Activated naive CD8-positive, alpha-beta T cell treated with anti-CD3 and anti-CD28 coated beads for 36 hours (primary cell): ENCODE results near the gene BLOC1S5. TPM values are rescaled to one million over a fixed set of nuclear protein-coding genes. Genes with fewer than 3 reads are reported as not detected.
"Not testable (repeated sequence)": the region's sequence is repeated elsewhere in the genome, so short reads cannot be mapped to it uniquely, and the experiment has no call there.

ENCODE experiments used
- DNase-seq: peaks from one replicate; pipeline ENCODE4 v3.0.0; 2021
- H3K27ac Mint-ChIP-seq: one replicate; pipeline ENCODE4 v1.8.0; 2022; ENCODE audit warnings: mild to moderate bottlenecking, moderate library complexity, mixed read lengths
- H3K27me3 Mint-ChIP-seq: one replicate; pipeline ENCODE4 v1.8.0; 2022; ENCODE audit warnings: mild to moderate bottlenecking, mixed read lengths
- H3K36me3 Mint-ChIP-seq: one replicate; pipeline ENCODE4 v1.8.0; 2021; ENCODE audit warnings: mild to moderate bottlenecking, mixed read lengths
- H3K4me1 Mint-ChIP-seq: one replicate; pipeline ENCODE4 v1.8.0; 2021; ENCODE audit warnings: mixed read lengths
- H3K4me3 Mint-ChIP-seq: one replicate; pipeline ENCODE4 v1.8.0; 2022; ENCODE audit warnings: mild to moderate bottlenecking, moderate library complexity, mixed read lengths
- H3K9me3 Mint-ChIP-seq: one replicate; pipeline ENCODE4 v1.8.0; 2022; ENCODE audit warnings: mixed read lengths
- total RNA-seq, 2 experiments: library from RNA; stranded (reverse); gene quantifications; one replicate each; pipeline ENCODE4 v1.2.3, GENCODE V29; 2021

BLOC1S5 gene
- total RNA-seq, 2 experiments from 2014 or later = 20.5 to 24.4 TPM

DNA sequence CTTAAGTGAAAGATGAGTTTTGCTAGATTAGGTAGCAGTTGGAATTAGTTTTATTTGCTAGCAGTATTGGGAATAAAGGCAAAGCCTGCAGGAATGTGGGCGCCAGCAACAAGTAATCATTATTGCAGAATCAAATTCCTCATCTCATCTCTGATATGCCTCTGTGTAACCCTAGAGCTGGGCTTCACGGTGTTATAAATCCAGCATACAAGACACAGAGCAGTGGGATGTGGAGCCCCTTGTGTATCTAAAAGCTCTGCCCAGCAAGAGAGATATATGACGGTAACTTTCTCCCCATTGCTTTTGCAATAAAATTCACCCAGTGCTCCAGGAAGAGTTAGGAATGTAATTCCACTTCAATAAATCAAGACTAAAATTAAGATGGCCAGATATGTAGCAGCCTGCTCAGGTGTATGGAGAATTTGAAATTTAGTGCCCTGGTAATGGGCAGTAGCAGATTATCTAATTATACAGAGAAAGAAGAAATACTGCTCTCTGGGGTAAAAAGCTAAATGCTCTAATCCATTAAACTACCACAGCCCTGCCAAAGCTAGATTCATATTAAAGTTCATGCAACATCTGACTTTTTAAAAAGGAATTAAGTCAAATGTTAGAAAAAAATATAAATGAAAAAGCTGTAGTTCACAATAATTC is 5.6 kb upstream of the BLOC1S5 start:
- Mint-ChIP-seq H3K36me3 (peaks cover 7% of the 10 kb centered on the region), H3K27ac (no peak overlapping the region), H3K4me3 (no peak overlapping the region), H3K4me1 (peaks cover 13% of the 10 kb centered on the region), H3K27me3 (no peaks in the 10 kb centered on the region), H3K9me3 (no peaks in the 10 kb centered on the region)
- DNase-seq = no peak

DNA sequence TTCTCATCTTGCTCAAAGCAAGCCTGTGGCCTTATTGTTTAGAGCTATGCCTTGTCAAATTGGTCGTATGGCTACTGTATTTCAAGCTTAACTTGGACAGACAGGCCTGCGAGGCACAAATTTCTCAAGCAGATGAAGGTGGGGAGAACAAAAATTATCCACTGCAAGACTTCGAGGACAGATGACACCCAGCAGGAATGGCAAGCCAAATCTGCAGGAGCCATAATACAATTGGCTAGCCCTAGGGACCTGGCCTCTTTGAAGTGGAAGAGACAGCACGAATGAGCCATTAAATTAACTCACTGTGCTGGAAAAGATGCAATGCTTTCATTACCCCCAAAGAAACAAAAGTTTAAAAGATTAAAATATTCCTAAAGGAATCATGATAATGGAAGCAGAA is 5.0 kb upstream of the BLOC1S5 start:
- H3K27me3 Mint-ChIP-seq = no peaks in the 10 kb centered on the region
- no peak for DNase-seq
- H3K27ac Mint-ChIP-seq = no peak overlapping the region
- H3K4me1 Mint-ChIP-seq = peaks cover 17% of the 10 kb centered on the region
- no peak overlapping the region for H3K4me3 Mint-ChIP-seq
- peaks cover 5% of the 10 kb centered on the region for H3K36me3 Mint-ChIP-seq
- no peaks in the 10 kb centered on the region for H3K9me3 Mint-ChIP-seq

- H3K36me3 Mint-ChIP-seq = peaks cover 4% of the 10 kb centered on the region
- DNase-seq = no peak
- H3K4me1 Mint-ChIP-seq = peaks cover 27% of the 10 kb centered on the region
- no peak overlapping the region for H3K4me3 Mint-ChIP-seq
- no peaks in the 10 kb centered on the region for H3K27me3 Mint-ChIP-seq
- H3K27ac Mint-ChIP-seq = no peak overlapping the region
- H3K9me3 Mint-ChIP-seq = no peaks in the 10 kb centered on the region
Measured at GRCh38 chr6:8066108-8066507, 1.9 kb upstream of the BLOC1S5 start.

DNA sequence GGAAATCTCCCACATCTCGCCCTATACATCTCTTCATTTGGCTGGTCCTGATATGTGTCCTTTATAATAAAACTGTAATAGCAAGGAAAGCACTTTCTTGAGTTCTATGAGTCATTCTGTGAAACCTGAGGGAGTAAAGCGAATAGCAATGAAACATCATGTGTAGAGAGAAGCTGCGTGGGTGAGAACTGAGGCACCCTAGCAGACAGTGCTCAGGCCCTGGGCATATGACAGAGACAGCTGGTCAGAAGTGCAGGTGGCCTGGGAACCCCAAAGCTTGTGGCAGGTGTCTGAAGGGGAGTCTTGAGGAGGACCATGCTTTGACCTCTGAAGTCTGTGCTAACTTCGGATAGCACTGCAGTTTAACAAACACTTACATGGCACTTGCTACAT is 1.3 kb upstream of the BLOC1S5 start:
- H3K4me3 Mint-ChIP-seq = peak overlapping the region; percentile 30

GRCh38 chr6:8064638-8065518 is 689 bp upstream of the BLOC1S5 start:
- H3K36me3 Mint-ChIP-seq = peaks cover 6% of the 10 kb centered on the region
- peak; percentile 4 for DNase-seq
- peaks cover 27% of the 10 kb centered on the region for H3K4me1 Mint-ChIP-seq
- peak overlapping the region; percentile 95 for H3K4me3 Mint-ChIP-seq
- H3K9me3 Mint-ChIP-seq = no peaks in the 10 kb centered on the region
- peak overlapping the region; percentile 96 for H3K27ac Mint-ChIP-seq
- H3K27me3 Mint-ChIP-seq = no peaks in the 10 kb centered on the region

More for the DNA sequence above, 1.3 kb upstream of the BLOC1S5 start:
- Mint-ChIP-seq H3K36me3 (peaks cover 3% of the 10 kb centered on the region), H3K27ac (peak overlapping the region; percentile 96), H3K27me3 (no peaks in the 10 kb centered on the region), H3K9me3 (no peaks in the 10 kb centered on the region), H3K4me1 (peaks cover 27% of the 10 kb centered on the region)
- peak; percentile 39 for DNase-seq

DNA sequence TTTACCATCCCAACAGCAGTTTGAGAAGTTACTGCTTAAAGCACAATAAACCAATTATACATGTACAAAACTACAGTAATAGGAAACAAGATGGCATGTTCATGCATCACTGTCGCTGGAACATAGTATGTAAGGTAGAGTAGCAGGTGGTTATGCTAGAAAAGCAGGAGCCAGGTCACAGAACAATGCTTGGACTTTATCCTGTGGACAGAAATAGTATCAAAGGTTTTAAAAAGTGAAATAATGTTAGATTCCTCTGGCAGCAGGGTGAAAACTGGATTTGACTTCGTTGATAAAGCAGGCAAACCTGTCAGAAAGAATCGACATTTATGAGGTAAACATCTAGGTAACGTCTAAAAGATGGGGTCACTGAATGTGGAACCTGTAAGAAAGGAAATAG is 2.5 kb downstream of the BLOC1S5 start:
- Mint-ChIP-seq H3K36me3 (peaks cover 13% of the 10 kb centered on the region), H3K27ac (no peak overlapping the region), H3K4me3 (no peak overlapping the region), H3K27me3 (no peaks in the 10 kb centered on the region), H3K4me1 (peaks cover 32% of the 10 kb centered on the region), H3K9me3 (no peaks in the 10 kb centered on the region)
- no peak for DNase-seq

DNA sequence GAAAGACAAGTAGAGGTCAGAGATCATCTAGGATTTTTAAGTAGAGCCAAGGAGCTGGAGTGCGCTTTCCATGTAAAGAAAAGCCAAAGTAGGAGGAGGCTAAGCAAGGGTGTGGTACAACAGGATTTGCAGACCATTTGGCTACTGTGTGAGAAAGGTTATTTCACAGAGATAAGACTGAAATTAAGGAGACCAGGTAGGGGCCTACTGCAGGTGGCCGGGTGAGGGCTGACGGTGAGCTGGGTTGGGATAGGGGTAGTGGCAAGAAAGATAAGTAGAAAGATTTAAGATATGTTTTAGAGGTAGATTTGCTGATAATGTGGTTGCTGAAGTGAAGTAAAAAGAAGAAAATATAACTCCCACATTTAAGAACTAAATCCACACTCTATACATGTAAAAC is 3.8 kb downstream of the BLOC1S5 start:
- Mint-ChIP-seq H3K9me3 (no peaks in the 10 kb centered on the region), H3K4me1 (peaks cover 25% of the 10 kb centered on the region), H3K27ac (no peak overlapping the region), H3K4me3 (no peak overlapping the region), H3K36me3 (peaks cover 17% of the 10 kb centered on the region), H3K27me3 (no peaks in the 10 kb centered on the region)
- no peak for DNase-seq

- Mint-ChIP-seq H3K4me3 (no peak overlapping the region), H3K27me3 (no peaks in the 10 kb centered on the region), H3K36me3 (peaks cover 24% of the 10 kb centered on the region), H3K9me3 (no peaks in the 10 kb centered on the region), H3K4me1 (peaks cover 15% of the 10 kb centered on the region), H3K27ac (no peak overlapping the region)
- DNase-seq = no peak
Measured at GRCh38 chr6:8059129-8059528, 5.1 kb downstream of the BLOC1S5 start.

GRCh38 chr6:8057793-8058192 is 6.4 kb downstream of the BLOC1S5 start:
- H3K36me3 Mint-ChIP-seq = peaks cover 26% of the 10 kb centered on the region
- H3K4me3 Mint-ChIP-seq = no peak overlapping the region
- DNase-seq = no peak
- no peaks in the 10 kb centered on the region for H3K27me3 Mint-ChIP-seq
- no peaks in the 10 kb centered on the region for H3K9me3 Mint-ChIP-seq
- H3K27ac Mint-ChIP-seq = no peak overlapping the region
- H3K4me1 Mint-ChIP-seq = peaks cover 14% of the 10 kb centered on the region

DNA sequence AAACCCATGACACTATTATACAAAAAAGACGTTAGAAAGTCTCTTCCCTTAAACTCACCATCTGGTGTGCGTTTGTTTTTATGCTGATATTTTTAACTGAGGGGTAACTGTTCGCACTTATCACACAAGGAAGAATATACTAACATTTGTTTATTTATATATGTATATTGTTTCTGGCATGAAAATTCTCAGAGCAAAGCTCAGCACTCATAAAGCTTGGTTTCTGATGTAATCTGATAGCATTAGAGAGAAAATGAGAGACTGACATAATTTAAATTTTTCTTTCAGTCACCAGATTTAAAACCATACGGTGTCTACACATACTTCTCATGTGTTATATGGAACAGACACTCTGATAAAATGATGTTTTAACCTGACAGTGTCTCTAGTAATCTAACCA is 6.9 kb downstream of the BLOC1S5 start:
- Mint-ChIP-seq H3K27ac (no peak overlapping the region), H3K9me3 (no peaks in the 10 kb centered on the region)
- DNase-seq = no peak

GRCh38 chr6:8054276-8054675 is 9.9 kb downstream of the BLOC1S5 start:
- no peak for DNase-seq
- Mint-ChIP-seq H3K9me3 (peaks cover 2% of the 10 kb centered on the region), H3K27me3 (no peaks in the 10 kb centered on the region), H3K36me3 (peaks cover 43% of the 10 kb centered on the region), H3K4me3 (no peak overlapping the region), H3K4me1 (peaks cover 12% of the 10 kb centered on the region), H3K27ac (no peak overlapping the region)

More for the DNA sequence above, 6.9 kb downstream of the BLOC1S5 start:
- Mint-ChIP-seq H3K4me1 (peaks cover 9% of the 10 kb centered on the region), H3K4me3 (no peak overlapping the region), H3K36me3 (peaks cover 31% of the 10 kb centered on the region), H3K27me3 (no peaks in the 10 kb centered on the region)

DNA sequence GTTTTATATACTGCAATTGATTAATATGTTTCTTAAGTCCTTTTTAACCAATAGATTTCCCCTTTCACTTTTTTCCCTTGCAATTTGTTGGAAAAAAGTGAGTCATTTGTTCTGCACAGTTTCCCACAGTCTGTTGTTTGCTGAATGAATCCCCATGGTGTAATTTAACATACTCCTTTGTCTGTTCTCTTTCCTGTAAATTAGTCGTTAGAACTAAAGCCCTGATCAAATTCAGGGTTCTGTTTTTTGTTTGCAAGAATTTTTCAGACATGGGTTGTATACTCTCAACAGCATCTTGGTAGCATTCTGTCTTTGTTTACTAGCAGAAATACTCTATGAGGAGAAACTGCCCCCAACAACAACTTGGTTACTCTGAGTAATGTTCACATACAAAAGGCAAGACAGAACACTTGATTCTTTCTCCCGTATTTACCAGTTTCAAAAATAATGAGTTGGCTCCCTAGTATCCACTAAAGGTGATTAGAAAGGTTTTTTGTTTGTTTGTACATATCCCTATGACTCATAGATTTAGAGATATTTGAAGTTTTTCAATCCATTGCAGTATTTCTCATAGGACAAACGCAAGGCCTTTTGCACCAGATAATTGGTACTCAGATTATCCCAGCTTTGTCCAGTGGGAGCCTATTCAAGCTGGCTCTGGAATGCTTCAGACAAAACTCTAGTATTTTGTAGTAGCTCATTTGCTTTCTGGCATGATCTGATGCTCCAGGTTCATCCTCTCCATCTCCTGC is 16.5 kb downstream of the BLOC1S5 start:
- Mint-ChIP-seq H3K9me3 (peaks cover 19% of the 10 kb centered on the region), H3K4me1 (peaks cover 12% of the 10 kb centered on the region), H3K4me3 (no peak overlapping the region), H3K27me3 (no peaks in the 10 kb centered on the region), H3K27ac (no peak overlapping the region), H3K36me3 (peaks cover 75% of the 10 kb centered on the region)
- no peak for DNase-seq

DNA sequence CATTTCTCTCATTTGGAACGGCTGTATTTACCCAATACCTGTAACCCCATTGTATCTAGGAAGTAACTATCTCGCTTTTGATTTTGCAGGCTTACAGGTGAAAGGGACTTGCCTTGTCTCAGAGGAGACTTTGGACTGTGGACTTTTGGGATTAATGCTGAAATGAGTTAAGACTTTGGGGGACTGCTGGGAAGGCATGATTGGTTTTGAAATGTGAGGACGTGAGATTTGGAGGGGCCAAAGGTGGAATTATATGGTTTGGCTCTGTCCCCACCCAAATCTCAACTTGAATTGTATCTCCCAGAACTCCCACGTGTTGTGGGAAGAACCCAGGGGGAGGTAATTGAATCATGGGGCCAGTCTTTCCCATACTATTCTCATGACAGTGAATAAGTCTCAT is 18.4 kb downstream of the BLOC1S5 start:
- not testable (repeated sequence) for H3K27me3 Mint-ChIP-seq, H3K4me3 Mint-ChIP-seq, DNase-seq, H3K27ac Mint-ChIP-seq
- Mint-ChIP-seq H3K9me3 (peaks cover 19% of the 10 kb centered on the region), H3K36me3 (peaks cover 64% of the 10 kb centered on the region), H3K4me1 (peaks cover 11% of the 10 kb centered on the region)

DNA sequence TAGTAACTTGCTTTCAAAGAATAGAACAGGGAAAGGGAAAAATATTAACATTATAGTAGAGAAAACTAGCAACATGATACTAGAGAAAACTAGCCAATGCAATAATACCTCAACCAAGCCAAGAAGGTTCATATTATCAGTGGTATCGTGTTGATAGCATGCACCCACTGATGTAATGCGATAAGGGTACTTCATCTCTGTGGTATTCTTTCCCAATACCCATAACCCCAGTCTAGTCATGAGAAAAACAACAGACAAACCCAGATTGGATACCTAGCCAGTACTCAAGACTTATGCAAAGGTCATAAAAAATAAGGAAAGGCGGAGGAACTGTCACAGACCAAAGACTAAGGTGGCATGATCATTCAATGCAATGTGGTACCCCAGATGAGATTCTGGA is 21.0 kb downstream of the BLOC1S5 start:
- peaks cover 71% of the 10 kb centered on the region for H3K36me3 Mint-ChIP-seq
- no peak overlapping the region for H3K4me3 Mint-ChIP-seq
- peaks cover 8% of the 10 kb centered on the region for H3K4me1 Mint-ChIP-seq
- peaks cover 23% of the 10 kb centered on the region for H3K9me3 Mint-ChIP-seq
- no peaks in the 10 kb centered on the region for H3K27me3 Mint-ChIP-seq
- H3K27ac Mint-ChIP-seq = no peak overlapping the region
- DNase-seq = no peak

DNA sequence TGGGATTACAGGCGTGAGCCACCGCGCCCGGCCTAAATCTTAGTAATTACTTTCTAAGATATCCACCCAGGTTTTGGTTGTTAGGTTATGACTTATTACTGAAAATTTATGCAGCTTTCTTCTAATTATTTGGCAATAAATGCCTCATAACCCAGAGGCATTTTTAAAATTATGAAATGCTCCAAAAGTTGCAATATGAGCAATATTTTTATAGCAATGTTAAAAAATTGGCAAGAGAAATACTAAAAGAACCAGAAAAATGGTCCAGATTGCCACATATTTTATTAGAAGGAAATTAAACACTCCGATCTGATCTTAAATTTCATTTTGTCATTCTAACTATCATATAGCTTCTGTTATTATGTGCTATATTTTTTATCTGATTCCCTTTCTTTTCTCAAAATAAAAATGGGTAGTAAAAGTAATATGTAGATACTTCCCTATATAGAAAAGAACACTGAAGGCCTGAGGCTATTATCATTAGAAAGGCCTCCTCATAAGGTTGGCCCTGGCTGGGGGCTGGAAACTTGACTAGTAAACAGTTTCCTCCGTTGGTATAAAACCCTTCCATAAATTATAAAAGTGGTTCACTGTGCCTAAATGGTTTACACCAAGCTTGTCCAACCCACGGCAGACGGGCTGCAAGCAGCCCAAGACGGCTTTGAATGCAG is 22.1 kb downstream of the BLOC1S5 start:
- no peak for DNase-seq
- H3K9me3 Mint-ChIP-seq = peaks cover 21% of the 10 kb centered on the region
- H3K27me3 Mint-ChIP-seq = no peaks in the 10 kb centered on the region
- no peak overlapping the region for H3K27ac Mint-ChIP-seq
- peaks cover 5% of the 10 kb centered on the region for H3K4me1 Mint-ChIP-seq
- H3K4me3 Mint-ChIP-seq = no peak overlapping the region
- peaks cover 70% of the 10 kb centered on the region for H3K36me3 Mint-ChIP-seq
